ENCODE results near the gene PRKCA. TPM values are rescaled to one million over a fixed set of nuclear protein-coding genes. Genes with fewer than 3 reads are reported as not detected.

PRKCA gene
- polyA plus RNA-seq, 4 donors, result 14.1 to 24.5 (median 22.7) TPM

- DNase-seq (ENCODE audit: low read depth in 4 of 4, low spot score in 3 of 4), result no peak
Measured at GRCh38 chr17:66506641-66507040, 204.2 kb downstream of the PRKCA start.

DNA sequence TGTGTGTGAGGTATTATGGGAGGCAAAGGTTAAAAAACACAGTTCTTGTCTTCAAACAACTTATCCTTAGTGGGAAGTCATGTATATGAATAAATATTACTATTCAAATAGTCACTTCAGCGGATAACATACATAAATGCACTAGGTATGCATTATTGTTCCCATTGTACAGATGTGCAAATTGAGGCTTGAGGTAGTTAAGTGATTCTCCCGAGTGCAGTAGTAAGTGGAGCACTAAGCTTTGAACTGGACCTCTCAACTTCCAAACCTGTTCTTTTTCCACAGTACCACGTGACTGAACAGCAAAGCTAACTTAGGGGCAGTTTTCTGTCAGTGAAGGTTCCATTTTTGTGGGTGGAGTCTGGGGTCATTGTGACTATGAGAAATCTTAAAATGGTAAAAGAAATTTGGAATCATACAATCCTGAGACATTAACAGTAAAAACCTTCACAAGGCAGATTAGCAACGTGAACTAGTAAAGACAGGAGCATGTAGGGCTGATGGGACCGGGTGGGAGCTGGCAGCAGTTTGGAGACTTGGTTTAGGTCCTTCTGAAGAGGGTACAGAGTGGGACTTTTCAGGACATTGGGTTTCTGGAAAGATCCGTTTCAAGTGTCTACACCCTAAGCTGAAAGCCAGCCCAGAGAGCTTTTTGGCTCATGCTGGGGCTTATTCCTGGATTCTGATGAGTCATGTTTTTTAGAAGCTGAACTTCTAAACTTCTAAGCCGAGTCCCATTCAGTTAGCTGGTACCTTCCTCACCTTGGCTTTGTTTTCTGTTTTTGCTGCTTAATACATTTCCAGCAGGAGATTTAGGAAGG is 204.9 kb downstream of the PRKCA start:
- DNase-seq (ENCODE audit: low read depth in 4 of 4, low spot score in 3 of 4), result no peak

GRCh38 chr17:66507982-66508760 is 205.8 kb downstream of the PRKCA start:
- no peak for DNase-seq (ENCODE audit: low read depth in 4 of 4, low spot score in 3 of 4)

GRCh38 chr17:66508896-66509844 is 206.8 kb downstream of the PRKCA start:
- DNase-seq (ENCODE audit: low read depth in 4 of 4, low spot score in 3 of 4), result no peak

- DNase-seq (ENCODE audit: low read depth in 4 of 4, low spot score in 3 of 4), result no peak
Measured at GRCh38 chr17:66509926-66510325, 207.5 kb downstream of the PRKCA start.

DNA sequence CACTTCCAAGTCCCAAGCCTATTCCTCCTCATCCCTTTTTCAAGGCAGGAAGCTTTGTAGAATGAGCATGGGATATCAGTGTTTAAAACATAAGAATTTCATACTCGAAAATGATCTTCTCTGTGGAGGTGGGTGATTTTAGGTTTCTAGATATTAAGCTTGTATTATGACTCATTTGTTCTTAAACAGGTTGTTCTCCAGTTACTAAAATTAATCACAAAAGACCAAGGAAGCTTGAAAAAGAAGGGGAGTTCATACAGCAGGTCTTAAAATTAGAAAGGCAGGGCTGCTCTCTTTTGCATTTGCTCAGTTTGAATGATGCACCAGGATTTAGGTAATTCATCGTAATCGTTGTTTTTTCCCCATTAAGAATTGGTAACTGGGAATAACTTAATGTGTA is 208.7 kb downstream of the PRKCA start:
- DNase-seq (ENCODE audit: low read depth in 4 of 4, low spot score in 3 of 4), result no peak

GRCh38 chr17:66514227-66514806 is 211.9 kb downstream of the PRKCA start:
- DNase-seq (ENCODE audit: low read depth in 4 of 4, low spot score in 3 of 4), result no peak

GRCh38 chr17:66515974-66516373 is 213.6 kb downstream of the PRKCA start:
- no peak for DNase-seq (ENCODE audit: low read depth in 4 of 4, low spot score in 3 of 4)

DNA sequence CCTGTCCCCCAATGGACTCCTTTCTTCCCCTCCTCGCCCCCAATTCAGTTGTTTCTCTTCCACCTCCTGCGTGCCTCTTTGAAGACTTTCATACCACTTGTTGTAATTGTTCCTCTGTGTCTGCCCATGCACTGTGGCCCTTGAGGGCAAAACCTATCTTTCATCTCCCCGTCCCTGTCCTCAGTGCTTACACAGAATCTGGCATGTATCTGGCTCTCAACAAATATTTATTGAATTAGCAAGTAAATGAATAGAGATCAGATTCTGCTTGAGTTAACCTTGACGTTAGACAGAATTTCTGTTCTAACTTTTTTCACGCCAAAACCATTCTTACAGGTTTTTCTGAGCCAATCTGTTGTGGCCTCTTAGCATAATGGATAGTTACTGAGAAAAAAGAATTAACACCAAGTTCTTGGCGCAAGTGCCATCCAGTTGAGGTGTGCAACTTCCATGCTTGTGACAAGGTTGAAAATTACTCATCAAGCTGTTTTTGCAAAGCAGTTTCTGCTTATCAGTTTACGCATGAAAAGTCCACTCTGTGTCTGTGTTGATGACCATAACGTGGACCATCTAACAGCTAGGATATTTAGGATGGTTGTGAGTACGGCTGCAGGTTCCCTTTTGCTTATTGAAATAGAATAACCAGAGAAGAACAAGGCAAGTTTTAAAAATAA is 215.1 kb downstream of the PRKCA start:
- DNase-seq (ENCODE audit: low read depth in 4 of 4, low spot score in 3 of 4), result no peak

- no peak for DNase-seq (ENCODE audit: low read depth in 4 of 4, low spot score in 3 of 4)
Measured at GRCh38 chr17:66518108-66518507, 215.7 kb downstream of the PRKCA start.

- DNase-seq (ENCODE audit: low read depth in 4 of 4, low spot score in 3 of 4), result no peak
Measured at GRCh38 chr17:66518677-66519076, 216.3 kb downstream of the PRKCA start.

- DNase-seq (ENCODE audit: low read depth in 4 of 4, low spot score in 3 of 4), result no peak
Measured at GRCh38 chr17:66519154-66519553, 216.7 kb downstream of the PRKCA start.

- no peak for DNase-seq (ENCODE audit: low read depth in 4 of 4, low spot score in 3 of 4)
Measured at GRCh38 chr17:66520999-66521398, 218.6 kb downstream of the PRKCA start.

- no peak for DNase-seq (ENCODE audit: low read depth in 4 of 4, low spot score in 3 of 4)
Measured at GRCh38 chr17:66522591-66523272, 220.3 kb downstream of the PRKCA start.

DNA sequence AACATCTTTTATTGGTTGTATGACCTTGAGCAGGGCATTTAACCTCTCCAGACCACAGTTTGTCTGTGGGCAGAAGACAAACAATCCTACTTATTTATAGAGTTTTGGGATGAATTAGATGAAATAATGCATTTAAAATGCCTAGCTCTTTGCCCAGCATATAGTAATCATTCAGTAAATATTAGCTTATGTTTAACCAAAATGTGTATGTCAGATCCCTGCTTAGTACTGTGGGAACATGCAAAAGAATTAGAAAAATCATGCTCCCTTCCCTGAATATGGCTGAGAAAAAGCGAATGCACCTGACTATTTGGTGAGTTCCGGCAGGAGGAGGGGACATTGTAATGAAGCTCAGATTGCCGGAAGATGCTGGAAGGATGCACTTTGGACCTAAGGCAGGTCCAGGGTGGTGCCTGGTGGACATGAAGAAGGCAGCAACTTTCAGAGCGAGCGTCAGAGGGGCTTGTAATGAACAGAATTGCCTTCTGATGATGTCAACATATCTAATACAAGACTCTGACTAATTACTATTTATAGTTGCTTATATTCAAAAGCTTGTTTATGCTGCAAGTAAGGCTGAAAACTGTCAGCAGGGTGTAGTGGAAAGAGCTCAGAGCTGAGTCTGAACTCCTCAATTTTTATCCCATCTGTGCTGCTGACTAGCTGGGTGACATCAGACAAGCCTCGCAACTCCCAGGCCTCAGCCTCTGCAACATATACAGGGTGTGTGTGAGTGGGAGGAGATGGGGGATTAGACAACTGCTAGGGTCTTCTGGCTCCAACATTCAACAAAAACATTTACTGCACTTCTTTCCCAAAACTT is 221.2 kb downstream of the PRKCA start:
- no peak for DNase-seq (ENCODE audit: low read depth in 4 of 4, low spot score in 3 of 4)

- DNase-seq (ENCODE audit: low read depth in 4 of 4, low spot score in 3 of 4), result no peak
Measured at GRCh38 chr17:66524877-66525276, 222.5 kb downstream of the PRKCA start.

GRCh38 chr17:66525338-66525737 is 222.9 kb downstream of the PRKCA start:
- no peak for DNase-seq (ENCODE audit: low read depth in 4 of 4, low spot score in 3 of 4)

DNA sequence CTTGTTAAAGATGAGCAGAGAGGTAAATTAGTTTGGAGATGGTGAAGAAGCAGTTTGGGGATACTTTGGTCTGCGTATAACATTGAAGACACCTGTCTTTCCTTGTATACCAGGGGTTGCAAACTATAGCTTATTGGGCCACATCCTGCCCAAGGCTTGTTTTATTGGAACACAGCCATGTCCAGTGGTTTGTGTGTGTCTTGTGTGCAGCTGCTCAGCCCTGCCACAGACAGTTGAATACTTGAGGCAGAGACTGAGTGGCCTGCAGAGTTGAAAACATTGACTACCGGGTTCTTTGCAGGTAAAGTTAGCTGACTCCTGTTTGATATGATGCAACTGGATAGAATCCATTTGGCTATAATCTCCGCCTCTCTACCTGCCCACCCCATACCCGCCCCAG is 224.4 kb downstream of the PRKCA start:
- no peak for DNase-seq (ENCODE audit: low read depth in 4 of 4, low spot score in 3 of 4)
